Spinal cord (tissue), 10 donors: Measurements from ENCODE around the gene OR4D2. TPM values are rescaled to one million over a fixed set of nuclear protein-coding genes. Genes with fewer than 3 reads are reported as not detected.
A peak's percentile ranks its signal among the peaks of the same experiment; 100 is the strongest.
"Not testable (repeated sequence)": the region's sequence is repeated elsewhere in the genome, so short reads cannot be mapped to it uniquely, and the experiment has no call there.

ENCODE experiments used
- DNase-seq, 6 donors: peaks; one replicate each; pipeline versions ENCODE4 v3.0.0 to v3.0.0-alpha.2; 2013 to 2015; ENCODE audit warnings: low spot score in 6 of 6, low read depth in 4 of 6
- H3K27ac ChIP-seq: one replicate; pipeline ENCODE4 v1.5.1; 2013; ENCODE audit warnings: low read depth, low read length, control low read depth
- H3K27me3 ChIP-seq: one replicate; pipeline ENCODE4 v1.6.1; 2013; ENCODE audit warnings: low read length; ENCODE audit not compliant: control insufficient read depth, insufficient read depth
- H3K36me3 ChIP-seq: one replicate; pipeline ENCODE4 v1.6.1; 2013; ENCODE audit warnings: low read length; ENCODE audit not compliant: control insufficient read depth, insufficient read depth
- H3K4me1 ChIP-seq: one replicate; pipeline ENCODE4 v1.6.1; 2013; ENCODE audit warnings: low read length; ENCODE audit not compliant: control insufficient read depth, insufficient read depth
- H3K4me3 ChIP-seq: one replicate; pipeline ENCODE4 v1.5.1; 2013; ENCODE audit warnings: low read depth, low read length, control low read depth
- H3K9me3 ChIP-seq: one replicate; pipeline ENCODE4 v1.6.1; 2013; ENCODE audit warnings: low read length; ENCODE audit not compliant: control insufficient read depth, insufficient read depth
- WGBS: methylation state at CpG from one replicate; pipeline ENCODE4 v1.1.5; 2013; ENCODE audit warnings: missing lambda C conversion rate; ENCODE audit not compliant: insufficient coverage; 5-methylcytosine and 5-hydroxymethylcytosine counted together
- long read RNA-seq, 4 donors: transcript quantifications; one replicate each; lab custom pipeline, GENCODE V29; 2026
- polyA plus RNA-seq, 2 donors: library from polyadenylated mRNA; unstranded; fragments of 120-200 nt; gene quantifications; one replicate each; pipeline ENCODE4 v1.2.1, GENCODE V29; 2013; ENCODE audit not compliant: insufficient read length in 2 of 2
- total RNA-seq, 2 donors: library from RNA; depleted of rRNA in 1 of 2; stranded (reverse); fragments of 120-200 nt in 1 of 2; fragments of >200 nt in 1 of 2; gene quantifications; one replicate each; pipeline versions ENCODE4 v1.2.3 to v1.2.4, GENCODE V29; 2013 to 2014
- donor health status: healthy.

Gene OR4D2
- total RNA-seq (not detected), polyA plus RNA-seq (not detected)
- long read RNA-seq, donor 1: 0 reads
- long read RNA-seq, donor 2: 0 reads
- long read RNA-seq, donor 3: 0 reads
- long read RNA-seq, donor 4: 0 reads

DNA sequence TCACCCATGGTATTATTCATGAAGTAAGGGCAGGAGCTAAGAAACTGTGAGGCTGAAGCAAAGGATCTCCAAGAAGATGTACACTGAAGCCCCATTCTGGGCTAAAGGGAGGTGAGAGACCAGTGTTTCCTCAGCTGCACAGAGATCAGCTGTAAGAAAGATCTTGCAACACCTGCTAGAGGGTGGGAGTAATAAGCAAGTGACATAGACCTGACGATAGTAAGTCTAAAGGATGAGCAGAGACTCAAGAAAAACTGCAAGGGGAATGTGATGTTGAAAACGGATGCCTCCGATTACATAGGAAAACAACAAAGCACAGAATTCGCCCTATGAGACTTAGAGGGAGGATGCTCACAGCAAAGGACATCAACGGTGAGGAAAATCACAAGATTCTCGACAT lies at the start of gene OR4D2:
Gene OR4D2, plus strand, starts transcription at position 301 of the 400 bp plus-strand sequence. CDS start 2,674 bp downstream, outside the sequence.
- Histone ChIP-seq H3K27me3 (peaks cover 19% of the 10 kb centered on the region), H3K4me1 (no peaks in the 10 kb centered on the region), H3K4me3 (no peak within 1 kb of the TSS), H3K36me3 (no peaks in the 10 kb centered on the region), H3K27ac (no peak within 1 kb of the TSS), H3K9me3 (no peaks in the 10 kb centered on the region)
- no peak for DNase-seq
- WGBS: 72% methylated on average over 3 of the region's 6 CpGs

DNA sequence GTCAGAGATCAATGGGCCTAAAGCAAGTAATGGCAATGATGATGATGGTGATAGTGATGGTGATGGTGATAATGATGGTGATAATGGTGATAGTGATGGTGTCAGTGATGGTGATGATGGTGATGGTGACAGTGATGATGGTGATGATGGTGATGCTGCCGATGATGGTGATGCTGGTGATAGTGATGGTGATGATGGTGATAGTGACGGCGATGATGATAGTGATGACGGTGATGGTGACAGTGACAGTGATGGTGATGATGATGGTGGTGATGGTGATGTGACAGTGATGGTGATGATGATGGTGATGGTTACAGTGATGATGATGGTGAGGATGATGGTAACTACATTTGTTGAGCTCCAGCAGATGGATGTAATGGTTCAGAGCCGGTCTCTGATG lies 49.4 kb upstream of the OR4D2 start:
- no peak for DNase-seq
- H3K4me3 ChIP-seq: no peak overlapping the region
- H3K36me3 ChIP-seq: no peaks in the 10 kb centered on the region
- H3K27ac ChIP-seq: no peak overlapping the region
- H3K9me3 ChIP-seq: no peaks in the 10 kb centered on the region
- peaks cover 15% of the 10 kb centered on the region for H3K27me3 ChIP-seq
- WGBS: 92% methylated on average over 5 of the region's 5 CpGs
- H3K4me1 ChIP-seq: no peaks in the 10 kb centered on the region

DNA sequence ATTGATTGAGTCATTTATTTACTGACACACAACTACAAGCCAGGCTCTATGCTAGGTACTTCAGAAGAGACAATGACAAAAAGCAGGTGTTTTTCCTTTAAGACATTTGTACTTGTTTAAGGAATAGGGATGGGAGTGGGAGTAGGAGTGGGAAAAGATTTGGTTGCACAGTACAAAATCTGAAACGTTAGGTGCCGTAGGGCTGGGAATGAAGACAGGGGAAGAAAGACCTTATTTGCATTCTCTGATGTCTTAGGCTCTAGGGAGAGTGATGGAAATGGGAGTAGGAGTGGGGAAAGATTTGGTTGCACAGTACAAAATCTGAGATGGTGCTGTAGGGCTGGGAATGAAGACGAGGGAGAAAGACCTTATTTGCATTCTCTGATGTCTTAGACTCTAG lies 47.3 kb upstream of the OR4D2 start:
- 58% methylated on average over 3 of the region's 3 CpGs for WGBS
- Histone ChIP-seq H3K4me1 (no peaks in the 10 kb centered on the region), H3K4me3 (no peak overlapping the region), H3K9me3 (no peaks in the 10 kb centered on the region), H3K27me3 (peaks cover 13% of the 10 kb centered on the region), H3K36me3 (no peaks in the 10 kb centered on the region), H3K27ac (no peak overlapping the region)
- no peak for DNase-seq

DNA sequence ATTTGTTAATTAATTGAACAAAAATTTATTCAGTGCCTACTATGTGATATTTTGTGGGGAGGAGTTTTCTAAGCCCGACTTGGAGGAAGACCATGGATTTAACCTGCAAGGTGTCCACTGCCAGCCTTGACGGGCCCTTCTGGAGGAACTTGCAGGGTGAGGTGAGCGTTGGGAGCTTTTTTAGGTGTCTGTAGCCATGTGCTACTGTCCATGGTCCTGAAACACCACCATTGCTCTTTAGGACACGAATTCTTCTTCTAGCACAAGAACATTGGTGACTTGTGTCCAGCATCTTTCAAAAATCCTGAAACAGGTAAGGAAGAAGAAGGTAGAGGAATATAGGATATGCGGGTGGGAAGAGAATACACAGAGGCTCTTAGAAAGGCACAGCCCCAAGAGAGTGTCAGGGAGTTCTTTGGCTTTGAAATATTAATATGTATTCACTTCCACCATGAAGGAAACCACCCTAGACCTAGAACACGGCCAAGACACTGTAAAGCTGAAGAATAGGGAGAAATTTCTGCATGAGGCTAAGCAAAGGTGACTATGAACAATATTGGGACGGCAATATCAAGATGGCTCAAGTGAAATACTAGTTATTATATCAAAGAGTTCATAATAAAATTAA lies 46.5 kb upstream of the OR4D2 start:
- Histone ChIP-seq H3K4me1 (no peaks in the 10 kb centered on the region), H3K4me3 (no peak overlapping the region), H3K36me3 (no peaks in the 10 kb centered on the region), H3K9me3 (no peaks in the 10 kb centered on the region), H3K27me3 (peaks cover 13% of the 10 kb centered on the region), H3K27ac (no peak overlapping the region)
- peak in 5 of 6 donors; percentile 9 to 69 (median 14) for DNase-seq
- 5% methylated on average over 2 of the region's 7 CpGs for WGBS

DNA sequence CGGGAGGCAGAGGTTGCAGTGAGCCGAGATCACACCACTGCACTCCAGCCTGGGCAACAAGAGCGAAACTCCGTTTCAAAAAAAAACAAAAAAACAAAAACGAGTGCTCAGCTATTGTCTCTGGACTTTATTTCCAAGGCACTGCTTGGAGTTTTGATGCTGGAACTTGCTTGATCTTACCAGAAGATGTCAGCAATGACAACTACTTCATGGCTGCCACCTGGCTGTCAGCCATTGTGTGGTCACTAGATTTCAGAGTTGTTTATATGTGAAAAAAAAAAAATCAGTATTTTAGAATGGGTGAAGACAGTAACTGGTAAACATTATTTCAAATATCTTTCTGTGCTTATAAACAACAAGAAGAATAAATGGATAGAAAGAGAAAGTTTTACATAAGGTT lies 44.9 kb upstream of the OR4D2 start:
- Histone ChIP-seq H3K4me1 (no peaks in the 10 kb centered on the region), H3K27ac (no peak overlapping the region), H3K9me3 (no peaks in the 10 kb centered on the region), H3K36me3 (no peaks in the 10 kb centered on the region), H3K4me3 (no peak overlapping the region), H3K27me3 (peaks cover 10% of the 10 kb centered on the region)
- peak; percentile 9 to 87 (median 39) for DNase-seq
- 0% methylated on average over 1 of the region's 5 CpGs for WGBS

DNA sequence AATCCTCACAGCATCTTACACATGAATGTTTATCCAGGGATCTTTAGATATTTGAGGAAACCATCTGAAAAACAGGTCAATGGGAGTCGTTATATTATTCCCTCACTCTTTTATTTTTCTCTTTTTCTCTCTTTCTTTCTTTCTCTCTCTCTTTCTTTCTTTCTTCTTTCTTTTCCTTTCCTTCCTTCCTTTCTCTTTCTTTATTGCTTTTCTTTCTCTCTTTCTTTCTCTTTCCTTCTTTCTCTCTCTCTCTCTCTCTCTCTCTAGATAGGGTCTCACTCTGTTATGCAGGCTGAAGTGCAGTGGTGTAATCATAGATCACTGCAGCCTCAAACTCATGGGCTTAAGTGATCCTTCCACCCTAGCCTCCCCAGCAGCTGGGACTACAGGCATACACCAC lies 38.9 kb upstream of the OR4D2 start:
- no peak for DNase-seq
- Histone ChIP-seq H3K4me3 (no peak overlapping the region), H3K27ac (no peak overlapping the region), H3K9me3 (no peaks in the 10 kb centered on the region), H3K36me3 (no peaks in the 10 kb centered on the region), H3K4me1 (no peaks in the 10 kb centered on the region), H3K27me3 (peaks cover 5% of the 10 kb centered on the region)
- WGBS: 83% methylated on average over 1 of the region's 1 CpG

DNA sequence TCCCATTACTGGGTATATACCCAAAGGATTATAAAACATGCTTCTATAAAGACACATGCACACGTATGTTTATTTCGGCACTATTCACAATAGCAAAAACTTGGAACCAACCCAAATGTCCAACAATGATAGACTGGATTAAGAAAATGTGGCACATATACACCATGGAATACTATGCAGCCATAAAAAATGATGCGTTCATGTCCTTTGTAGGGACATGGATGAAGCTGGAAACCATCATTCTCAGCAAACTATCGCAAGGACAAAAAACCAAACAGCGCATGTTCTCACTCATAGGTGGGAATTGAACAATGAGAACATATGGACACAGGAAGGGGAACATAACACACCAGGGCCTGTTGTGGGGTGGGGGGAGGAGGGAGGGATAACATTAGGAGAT lies 34.1 kb upstream of the OR4D2 start:
- WGBS: no CpG with 5 or more reads among the region's 5 CpGs
- not testable (repeated sequence) for H3K36me3 ChIP-seq, H3K4me1 ChIP-seq, H3K4me3 ChIP-seq, H3K27ac ChIP-seq, DNase-seq, H3K9me3 ChIP-seq
- H3K27me3 ChIP-seq: peaks cover 17% of the 10 kb centered on the region

DNA sequence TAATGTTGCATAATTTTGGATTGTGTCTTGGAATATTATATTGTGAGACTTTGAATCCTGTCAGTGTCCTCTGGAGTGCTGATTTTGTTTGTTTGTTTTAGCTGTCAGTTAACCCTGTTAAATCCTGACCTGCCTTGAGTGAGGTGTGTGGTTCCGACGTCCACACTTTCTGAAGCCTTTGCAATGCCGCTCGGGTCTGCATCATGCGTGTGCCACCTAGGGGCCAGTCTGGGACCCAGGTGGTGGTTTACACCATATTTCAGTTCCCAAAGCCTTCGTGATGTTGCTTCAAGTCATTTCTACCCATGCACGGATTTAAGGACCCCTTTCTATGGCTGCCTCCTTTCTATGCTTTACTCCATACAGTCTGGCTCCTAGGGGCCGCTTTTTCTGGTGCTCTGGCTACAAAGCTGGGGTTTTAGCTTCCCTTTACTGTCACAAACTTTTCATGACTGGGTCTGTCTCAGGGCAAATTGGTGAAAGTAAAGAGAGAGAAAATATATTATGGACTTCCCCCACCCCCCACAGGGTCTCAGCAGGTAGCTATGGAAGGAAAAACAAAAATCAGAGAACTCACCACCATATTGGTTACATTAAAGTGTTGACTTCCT lies 30.0 kb upstream of the OR4D2 start:
- Histone ChIP-seq H3K27ac (no peak overlapping the region), H3K4me1 (no peaks in the 10 kb centered on the region), H3K9me3 (no peaks in the 10 kb centered on the region), H3K27me3 (peaks cover 11% of the 10 kb centered on the region), H3K4me3 (no peak overlapping the region), H3K36me3 (no peaks in the 10 kb centered on the region)
- DNase-seq: no peak
- WGBS: 33% methylated on average over 7 of the region's 8 CpGs

DNA sequence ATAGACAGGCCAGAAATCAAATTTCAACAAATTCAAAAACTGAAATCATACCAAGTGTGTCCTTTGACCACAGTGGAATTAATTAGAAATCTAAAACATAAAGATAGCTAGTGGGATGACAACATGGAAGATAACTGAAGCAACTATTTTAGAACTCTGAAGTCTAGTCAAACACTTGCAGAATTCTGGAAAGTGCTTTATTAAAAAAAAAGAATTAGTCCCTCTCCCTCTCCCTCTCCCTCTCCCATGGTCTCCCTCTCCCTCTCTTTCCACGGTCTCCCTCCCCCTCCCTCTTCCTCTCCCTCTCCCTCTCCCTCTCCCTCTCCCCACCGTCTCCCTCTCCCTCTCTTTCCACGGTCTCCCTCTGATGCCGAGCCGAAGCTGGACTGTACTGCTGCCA lies 25.3 kb upstream of the OR4D2 start:
- Histone ChIP-seq H3K4me3 (no peak overlapping the region), H3K4me1 (no peaks in the 10 kb centered on the region), H3K9me3 (peaks cover 9% of the 10 kb centered on the region), H3K27ac (no peak overlapping the region), H3K27me3 (peaks cover 11% of the 10 kb centered on the region), H3K36me3 (no peaks in the 10 kb centered on the region)
- WGBS: no CpG with 5 or more reads among the region's 5 CpGs
- no peak for DNase-seq

DNA sequence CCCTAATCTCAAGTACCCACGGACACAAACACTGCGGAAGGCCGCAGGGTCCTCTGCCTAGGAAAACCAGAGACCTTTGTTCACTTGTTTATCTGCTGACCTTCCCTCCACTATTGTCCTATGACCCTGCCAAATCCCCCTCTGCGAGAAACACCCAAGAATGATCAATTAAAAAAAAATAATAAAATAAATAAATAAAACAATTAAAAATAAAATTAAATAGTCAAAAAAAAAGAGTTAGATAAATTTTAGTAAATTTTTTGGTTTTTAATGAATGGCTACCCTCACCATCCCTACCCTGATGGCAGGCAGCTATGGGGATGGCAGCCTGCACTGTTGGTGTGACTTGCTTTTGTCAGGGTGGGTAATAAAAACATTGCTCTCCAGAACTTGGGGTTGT lies 23.4 kb upstream of the OR4D2 start:
- no CpG with 5 or more reads among the region's 4 CpGs for WGBS
- not testable (repeated sequence) for DNase-seq, H3K4me3 ChIP-seq, H3K4me1 ChIP-seq, H3K9me3 ChIP-seq, H3K27me3 ChIP-seq, H3K27ac ChIP-seq, H3K36me3 ChIP-seq
